ENCODE results near the gene MPND. TPM values are rescaled to one million over a fixed set of nuclear protein-coding genes. Genes with fewer than 3 reads are reported as not detected.
A peak's percentile ranks its signal among the peaks of the same experiment; 100 is the strongest.

MPND gene
- total RNA-seq, 2 experiments from 2014 or later = 10.3 to 11.0 TPM

DNA sequence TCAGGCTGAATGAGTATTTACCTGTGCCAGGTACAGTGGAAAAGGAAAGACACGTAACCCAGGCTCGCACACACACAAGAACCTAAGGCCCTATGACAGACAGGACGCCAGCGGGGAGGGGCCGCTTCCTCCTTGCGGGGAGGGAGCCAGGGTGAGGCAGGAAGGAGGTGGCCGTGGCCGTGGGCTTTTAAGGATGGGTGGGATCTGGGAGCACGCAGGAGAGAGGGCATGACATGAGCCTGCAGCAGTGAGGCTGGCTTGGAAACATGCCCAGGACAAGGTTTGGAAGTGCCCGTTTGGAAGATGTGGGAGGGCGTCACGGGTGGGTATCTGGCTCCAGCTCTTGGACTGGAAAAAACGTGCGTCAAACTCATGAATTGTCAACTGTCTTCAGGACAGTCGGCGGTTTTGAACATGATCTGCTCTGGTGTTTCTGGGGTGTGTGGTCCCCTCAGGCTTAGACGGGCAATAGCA, 36.9 kb downstream of the MPND start:
- intact Hi-C loops (cut with DNase I, micrococcal nuclease) = loop anchor here in 1 of 2 experiments (1.0 kb wide), 1 partner anchor 10 kb away; no protein-coding TSS in a partner anchor
- H3K4me3 ChIP-seq (ENCODE audit: low read length) = peak overlapping the region; percentile 44
- POLR2A ChIA-PET = interaction anchor here (0.8 to 1.8 kb wide), 7 partner anchors 10 to 133 kb away, joined by 3 to 8 read pairs (median 4); partner anchors contain the start of genes CHAF1A, STAP2 and YJU2
- Mint-ChIP-seq H3K27ac (peak overlapping the region; percentile 95), H3K4me1 (ENCODE audit: low read depth) (peaks cover 51% of the 10 kb centered on the region), H3K4me3 (peak overlapping the region; percentile 87), H3K9me3 (no peaks in the 10 kb centered on the region), H3K27me3 (no peaks in the 10 kb centered on the region), H3K36me3 (ENCODE audit: low read depth) (peaks cover 19% of the 10 kb centered on the region)
- TF ChIP-seq, protein P1, sequence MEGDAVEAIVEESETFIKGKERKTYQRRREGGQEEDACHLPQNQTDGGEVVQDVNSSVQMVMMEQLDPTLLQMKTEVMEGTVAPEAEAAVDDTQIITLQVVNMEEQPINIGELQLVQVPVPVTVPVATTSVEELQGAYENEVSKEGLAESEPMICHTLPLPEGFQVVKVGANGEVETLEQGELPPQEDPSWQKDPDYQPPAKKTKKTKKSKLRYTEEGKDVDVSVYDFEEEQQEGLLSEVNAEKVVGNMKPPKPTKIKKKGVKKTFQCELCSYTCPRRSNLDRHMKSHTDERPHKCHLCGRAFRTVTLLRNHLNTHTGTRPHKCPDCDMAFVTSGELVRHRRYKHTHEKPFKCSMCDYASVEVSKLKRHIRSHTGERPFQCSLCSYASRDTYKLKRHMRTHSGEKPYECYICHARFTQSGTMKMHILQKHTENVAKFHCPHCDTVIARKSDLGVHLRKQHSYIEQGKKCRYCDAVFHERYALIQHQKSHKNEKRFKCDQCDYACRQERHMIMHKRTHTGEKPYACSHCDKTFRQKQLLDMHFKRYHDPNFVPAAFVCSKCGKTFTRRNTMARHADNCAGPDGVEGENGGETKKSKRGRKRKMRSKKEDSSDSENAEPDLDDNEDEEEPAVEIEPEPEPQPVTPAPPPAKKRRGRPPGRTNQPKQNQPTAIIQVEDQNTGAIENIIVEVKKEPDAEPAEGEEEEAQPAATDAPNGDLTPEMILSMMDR (IDR thresholded peaks at IDR 0.05) = no peak
- ATAC-seq (ENCODE audit: poor library complexity) (peak; percentile 88), DNase-seq (peak; percentile 35 to 84 (median 62))
- CTCF ChIA-PET = interaction anchor here (1.0 to 4.6 kb wide), 3 partner anchors 10 to 20 kb away, joined by 8 to 31 read pairs (median 20); partner anchors contain the start of gene SH3GL1
- no peaks in the 10 kb centered on the region for H3K9me3 ChIP-seq (ENCODE audit: control insufficient read depth in 1 of 2, insufficient read depth in 1 of 2, low read length in 2 of 2)
- peaks cover 13% of the 10 kb centered on the region for H3K36me3 ChIP-seq (ENCODE audit: insufficient read depth, low read length)
- H3K4me1 ChIP-seq (ENCODE audit: insufficient read depth, low read length) = peaks cover 62% of the 10 kb centered on the region
- H3K27me3 ChIP-seq (ENCODE audit: control insufficient read depth in 1 of 2, insufficient read depth in 2 of 2, low read length in 2 of 2) = no peaks in the 10 kb centered on the region
- peak overlapping the region; percentile 71 to 80 for H3K27ac ChIP-seq (ENCODE audit: low read depth in 1 of 2, low read length in 2 of 2)

DNA sequence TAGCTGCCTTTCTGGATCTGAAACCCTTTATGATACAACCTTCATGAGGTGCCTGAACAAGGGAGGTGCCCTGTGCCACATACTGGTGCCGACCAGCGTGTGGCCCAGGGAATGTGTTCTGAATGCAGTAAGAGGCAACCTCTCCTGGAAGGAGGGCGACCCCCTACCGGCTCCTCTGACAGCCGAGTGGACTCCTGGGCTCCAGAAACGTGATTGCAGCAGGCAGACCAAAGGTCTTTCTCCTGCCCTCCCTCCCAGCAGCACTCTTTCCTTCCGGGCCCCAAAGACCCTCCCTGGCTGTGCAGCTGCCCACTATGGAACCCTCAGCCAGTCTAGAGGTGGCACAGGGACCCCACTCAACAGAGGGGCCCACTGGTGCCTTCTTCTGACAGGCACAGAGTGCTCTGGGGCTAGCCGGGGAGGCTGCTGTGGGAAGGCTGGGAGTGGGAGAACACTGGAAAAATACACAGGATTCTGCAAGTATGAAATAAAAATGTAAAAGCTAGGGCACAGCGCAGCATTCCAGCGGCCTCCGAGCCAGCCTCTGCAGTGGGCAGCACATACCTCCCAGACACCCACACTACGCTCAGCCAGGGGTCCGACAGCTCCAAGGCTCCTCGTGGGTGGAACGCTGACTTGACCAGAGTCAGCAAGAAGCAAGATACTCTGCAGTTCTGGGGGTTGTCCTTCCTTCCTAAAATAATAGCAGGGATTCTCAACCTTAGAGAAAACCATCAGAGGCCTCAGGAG, 42.1 kb downstream of the MPND start:
- intact Hi-C loops (cut with DNase I, micrococcal nuclease) = loop anchor here in 1 of 2 experiments (5.0 kb wide), 1 partner anchor 1103 kb away; no protein-coding TSS in a partner anchor
- Histone ChIP-seq H3K27ac (ENCODE audit: low read depth in 1 of 2, low read length in 2 of 2) (no peak overlapping the region), H3K9me3 (ENCODE audit: control insufficient read depth in 1 of 2, insufficient read depth in 1 of 2, low read length in 2 of 2) (no peaks in the 10 kb centered on the region), H3K27me3 (ENCODE audit: control insufficient read depth in 1 of 2, insufficient read depth in 2 of 2, low read length in 2 of 2) (no peaks in the 10 kb centered on the region), H3K36me3 (ENCODE audit: insufficient read depth, low read length) (peaks cover 31% of the 10 kb centered on the region), H3K4me1 (ENCODE audit: insufficient read depth, low read length) (peaks cover 28% of the 10 kb centered on the region), H3K4me3 (ENCODE audit: low read length) (no peak overlapping the region)
- no peak overlapping the region for H3K27ac Mint-ChIP-seq
- TF ChIP-seq, protein P1 (IDR thresholded peaks at IDR 0.05) = no peak
- no peaks in the 10 kb centered on the region for H3K27me3 Mint-ChIP-seq
- H3K4me1 Mint-ChIP-seq (ENCODE audit: low read depth) = peaks cover 22% of the 10 kb centered on the region
- POLR2A ChIA-PET = no interaction called here
- no peak overlapping the region for H3K4me3 Mint-ChIP-seq
- H3K36me3 Mint-ChIP-seq (ENCODE audit: low read depth) = peaks cover 26% of the 10 kb centered on the region
- no peaks in the 10 kb centered on the region for H3K9me3 Mint-ChIP-seq
- ATAC-seq (ENCODE audit: poor library complexity) (no peak), DNase-seq (no peak)
- CTCF ChIA-PET = interaction anchor here (0.5 to 2.3 kb wide), 3 partner anchors 15 to 29 kb away, joined by 3 to 7 read pairs (median 5); partner anchors contain the start of gene SH3GL1

DNA sequence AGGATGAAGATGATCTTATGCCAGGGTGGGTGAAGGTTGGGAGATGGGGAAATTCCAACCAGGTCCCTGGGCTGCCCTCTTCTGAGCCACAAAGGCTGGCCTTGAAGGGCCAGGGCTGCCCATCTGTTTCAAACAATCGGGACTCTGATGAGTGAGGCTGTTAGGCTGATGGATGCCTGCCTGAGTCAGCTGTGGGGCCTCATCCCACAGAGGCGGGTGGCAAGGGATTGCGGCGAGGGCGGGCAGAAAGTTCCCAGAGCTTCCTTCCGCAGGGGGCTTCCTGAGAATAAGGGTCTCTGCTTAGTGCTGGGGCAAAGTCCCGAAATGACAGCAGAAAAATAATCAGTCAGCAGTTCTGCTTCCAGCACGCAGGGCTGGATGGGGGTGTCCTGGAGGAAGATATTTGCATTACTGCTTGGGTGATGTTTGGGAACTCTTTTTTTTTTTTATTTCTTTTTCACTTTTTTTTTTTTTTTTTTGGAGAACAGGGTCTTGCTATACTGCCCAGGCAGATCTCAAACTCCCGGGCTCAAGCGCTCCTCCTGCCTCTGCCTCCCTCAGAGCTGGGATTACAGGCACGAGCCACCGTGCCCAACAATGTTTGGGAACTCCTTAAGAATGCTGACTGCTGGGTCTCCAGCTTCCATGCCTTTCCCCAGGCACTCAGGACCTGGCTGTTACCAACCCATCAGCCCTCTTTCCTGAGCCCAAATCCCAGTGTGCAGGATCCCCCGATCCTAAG, 42.9 kb downstream of the MPND start:
- Histone ChIP-seq H3K9me3 (ENCODE audit: control insufficient read depth in 1 of 2, insufficient read depth in 1 of 2, low read length in 2 of 2) (no peaks in the 10 kb centered on the region), H3K27ac (ENCODE audit: low read depth in 1 of 2, low read length in 2 of 2) (no peak overlapping the region), H3K27me3 (ENCODE audit: control insufficient read depth in 1 of 2, insufficient read depth in 2 of 2, low read length in 2 of 2) (no peaks in the 10 kb centered on the region), H3K4me1 (ENCODE audit: insufficient read depth, low read length) (peaks cover 28% of the 10 kb centered on the region), H3K4me3 (ENCODE audit: low read length) (no peak overlapping the region), H3K36me3 (ENCODE audit: insufficient read depth, low read length) (peaks cover 37% of the 10 kb centered on the region)
- ChIA-PET POLR2A (no interaction called here), CTCF (interaction anchor here (0.5 kb wide), 1 partner anchor 28 kb away, joined by 3 read pairs; no protein-coding TSS in a partner anchor)
- Mint-ChIP-seq H3K4me1 (ENCODE audit: low read depth) (peaks cover 21% of the 10 kb centered on the region), H3K9me3 (no peaks in the 10 kb centered on the region), H3K27me3 (no peaks in the 10 kb centered on the region), H3K27ac (no peak overlapping the region), H3K4me3 (no peak overlapping the region), H3K36me3 (ENCODE audit: low read depth) (peaks cover 26% of the 10 kb centered on the region)
- intact Hi-C loops (cut with DNase I, micrococcal nuclease) = loop anchor here in 1 of 2 experiments (5.0 kb wide), 1 partner anchor 1104 kb away; no protein-coding TSS in a partner anchor
- DNase-seq (no peak), ATAC-seq (ENCODE audit: poor library complexity) (no peak)
- TF ChIP-seq, protein P1 (IDR thresholded peaks at IDR 0.05) = no peak
